Measurements from ENCODE around the gene LRP8. TPM values are rescaled to one million over a fixed set of nuclear protein-coding genes. Genes with fewer than 3 reads are reported as not detected.

LRP8 gene
- total RNA-seq, 1 donor from 2014 or later: 15.6 TPM

DNA sequence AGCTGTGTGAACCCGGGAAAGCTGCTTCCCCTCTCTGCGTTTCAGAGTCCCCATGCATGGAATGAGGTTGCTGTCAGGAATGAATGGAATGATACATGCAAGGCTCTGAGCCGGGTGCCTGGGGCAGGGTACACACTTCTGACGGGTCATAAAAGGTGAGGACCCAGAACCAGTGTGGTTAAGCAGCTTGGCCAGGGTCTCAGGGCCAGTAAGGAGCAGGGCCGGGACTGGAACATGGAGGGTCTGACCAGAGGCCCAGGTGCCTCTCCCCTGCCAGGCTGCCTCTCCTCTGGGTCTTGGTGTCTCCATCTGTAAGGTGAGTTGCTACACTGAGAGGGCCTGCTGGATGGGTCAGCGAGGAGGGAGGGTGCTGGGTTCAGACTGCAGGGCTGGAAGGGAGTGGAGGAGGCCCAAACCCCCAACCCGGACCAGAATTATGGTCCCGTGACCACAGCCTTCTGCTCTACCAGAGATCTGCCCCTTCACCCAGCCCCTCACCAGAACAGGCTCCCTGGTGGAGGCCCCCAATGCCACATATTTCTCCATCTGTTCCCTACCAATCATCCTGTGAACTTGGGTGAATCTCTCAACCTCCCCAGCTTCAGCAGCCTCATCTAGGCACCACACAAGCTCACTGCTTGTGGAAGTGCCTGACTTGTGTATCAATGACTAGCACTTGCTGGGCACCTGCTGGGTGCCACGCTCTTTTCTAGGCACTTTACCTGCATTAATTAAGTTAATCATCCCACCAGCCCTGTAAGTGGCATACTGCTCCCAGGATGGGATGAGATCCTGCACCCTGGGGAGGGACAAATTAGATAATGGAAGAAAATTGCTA, 16.2 kb upstream of the LRP8 start:
- H3K27ac ChIP-seq: no peak overlapping the region
- no peaks in the 10 kb centered on the region for H3F3A ChIP-seq (ENCODE audit: low read depth)
- H3K9me3 ChIP-seq (ENCODE audit: low read depth): no peaks in the 10 kb centered on the region
- no peak overlapping the region for H3K4me3 ChIP-seq
- no peak for DNase-seq (ENCODE audit: low spot score)
- no peaks in the 10 kb centered on the region for H3K4me1 ChIP-seq
- H3K79me2 ChIP-seq (ENCODE audit: low read depth): no peaks in the 10 kb centered on the region
- H3K27me3 Mint-ChIP-seq (ENCODE audit: insufficient read depth, low read depth): peaks cover 2% of the 10 kb centered on the region
- no peak overlapping the region for H2AFZ ChIP-seq (replicated peaks)
- no peak for TF ChIP-seq EZH2phosphoT487 (IDR thresholded peaks at IDR 0.05)
- TF ChIP-seq, protein P1, sequence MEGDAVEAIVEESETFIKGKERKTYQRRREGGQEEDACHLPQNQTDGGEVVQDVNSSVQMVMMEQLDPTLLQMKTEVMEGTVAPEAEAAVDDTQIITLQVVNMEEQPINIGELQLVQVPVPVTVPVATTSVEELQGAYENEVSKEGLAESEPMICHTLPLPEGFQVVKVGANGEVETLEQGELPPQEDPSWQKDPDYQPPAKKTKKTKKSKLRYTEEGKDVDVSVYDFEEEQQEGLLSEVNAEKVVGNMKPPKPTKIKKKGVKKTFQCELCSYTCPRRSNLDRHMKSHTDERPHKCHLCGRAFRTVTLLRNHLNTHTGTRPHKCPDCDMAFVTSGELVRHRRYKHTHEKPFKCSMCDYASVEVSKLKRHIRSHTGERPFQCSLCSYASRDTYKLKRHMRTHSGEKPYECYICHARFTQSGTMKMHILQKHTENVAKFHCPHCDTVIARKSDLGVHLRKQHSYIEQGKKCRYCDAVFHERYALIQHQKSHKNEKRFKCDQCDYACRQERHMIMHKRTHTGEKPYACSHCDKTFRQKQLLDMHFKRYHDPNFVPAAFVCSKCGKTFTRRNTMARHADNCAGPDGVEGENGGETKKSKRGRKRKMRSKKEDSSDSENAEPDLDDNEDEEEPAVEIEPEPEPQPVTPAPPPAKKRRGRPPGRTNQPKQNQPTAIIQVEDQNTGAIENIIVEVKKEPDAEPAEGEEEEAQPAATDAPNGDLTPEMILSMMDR (IDR thresholded peaks at IDR 0.05): no peak
- TF ChIP-seq EZH2 (IDR thresholded peaks at IDR 0.05): no peak
- H3K36me3 ChIP-seq: no peaks in the 10 kb centered on the region
- no peak overlapping the region for H3K4me2 ChIP-seq
- no peak overlapping the region for H3K4me3 Mint-ChIP-seq
- no peak overlapping the region for H3K27ac Mint-ChIP-seq
- no peaks in the 10 kb centered on the region for H4K20me1 ChIP-seq (ENCODE audit: low read depth)
- peaks cover 3% of the 10 kb centered on the region for H3K4me1 Mint-ChIP-seq
- no peaks in the 10 kb centered on the region for H3K36me3 Mint-ChIP-seq
- peaks cover 3% of the 10 kb centered on the region for H3K9me3 Mint-ChIP-seq
- H3K27me3 ChIP-seq: no peaks in the 10 kb centered on the region
- H3K9ac ChIP-seq: no peak overlapping the region

DNA sequence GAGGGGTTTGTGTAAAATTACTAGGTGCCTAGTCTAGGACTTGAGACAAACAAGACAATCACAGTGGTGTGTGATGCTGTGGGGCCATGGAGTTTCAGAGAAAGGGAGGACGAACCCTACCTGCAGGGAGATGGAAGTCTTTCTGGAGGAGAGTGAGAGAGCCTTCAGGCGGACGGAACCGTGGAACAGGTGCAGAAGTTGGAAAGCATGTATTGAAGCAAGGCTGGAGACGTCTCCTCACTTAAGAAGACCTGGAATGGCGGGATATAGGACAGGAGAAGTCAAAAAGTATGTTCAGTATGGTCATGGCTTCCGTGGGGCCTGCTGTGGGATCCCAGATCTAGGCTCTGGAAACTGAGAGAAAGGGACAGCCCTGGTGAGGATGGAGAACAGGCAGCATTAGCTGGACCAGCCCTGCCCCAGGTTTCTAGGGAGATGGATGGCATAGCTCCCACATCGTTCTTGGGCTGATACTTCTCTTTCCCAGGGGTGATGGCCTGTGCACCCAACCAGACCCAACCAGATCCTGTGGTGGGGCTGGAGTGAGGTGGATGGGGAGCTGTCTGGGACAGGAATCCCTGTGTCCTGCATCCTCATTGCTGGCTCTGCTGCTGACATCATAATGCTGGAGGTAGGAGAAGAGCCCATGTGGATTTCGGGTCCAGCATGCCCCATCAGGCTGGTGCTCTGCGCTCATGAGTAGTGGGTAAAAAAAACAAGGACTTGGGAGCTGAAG, 15.0 kb upstream of the LRP8 start:
- Mint-ChIP-seq H3K9me3 (peaks cover 3% of the 10 kb centered on the region), H3K36me3 (no peaks in the 10 kb centered on the region)
- TF ChIP-seq, protein P1 (IDR thresholded peaks at IDR 0.05): no peak
- no peak for TF ChIP-seq EZH2 (IDR thresholded peaks at IDR 0.05)
- TF ChIP-seq EZH2phosphoT487 (IDR thresholded peaks at IDR 0.05): no peak

DNA sequence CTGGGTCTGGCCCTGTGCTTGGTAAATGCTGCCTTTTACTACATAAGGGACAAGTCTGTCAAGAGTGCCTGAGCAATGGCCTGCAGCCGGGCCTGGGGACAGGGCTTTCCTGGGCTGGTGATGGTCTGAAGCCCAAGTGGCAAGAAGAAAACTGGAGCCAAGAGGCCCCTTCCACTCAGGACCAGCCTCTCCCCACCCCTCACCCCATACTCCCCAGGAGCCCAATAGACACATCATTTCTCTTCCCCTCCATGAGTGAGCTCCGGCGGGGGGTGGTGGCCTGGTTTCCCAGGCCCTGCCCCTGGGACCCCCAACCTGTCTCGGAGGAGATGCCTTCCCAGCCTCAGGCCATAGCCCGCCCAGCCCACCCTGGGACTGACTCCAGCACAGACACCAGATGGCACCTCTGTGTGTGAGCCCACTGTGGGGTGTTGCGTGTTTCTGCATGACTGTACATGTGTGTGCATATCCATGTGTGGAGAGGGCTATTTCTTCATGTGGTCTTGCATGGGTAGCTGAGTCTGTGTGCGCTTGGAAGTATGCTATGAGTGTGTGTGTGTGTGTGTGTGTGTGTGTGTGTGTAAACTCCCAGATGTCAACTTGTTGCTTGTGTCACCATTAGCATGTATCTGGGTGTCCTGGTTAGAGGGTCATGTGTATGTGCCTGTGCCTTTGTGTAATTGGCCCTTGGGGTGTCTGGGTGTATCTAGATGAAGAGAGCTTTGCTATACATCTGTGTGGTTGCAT, 14.3 kb upstream of the LRP8 start:
- Mint-ChIP-seq H3K27me3 (ENCODE audit: insufficient read depth, low read depth) (peaks cover 2% of the 10 kb centered on the region), H3K36me3 (no peaks in the 10 kb centered on the region), H3K4me1 (peaks cover 5% of the 10 kb centered on the region), H3K27ac (no peak overlapping the region), H3K9me3 (peaks cover 3% of the 10 kb centered on the region), H3K4me3 (no peak overlapping the region)
- no peak overlapping the region for H3K27ac ChIP-seq
- no peak overlapping the region for H3K4me3 ChIP-seq
- no peak overlapping the region for H3K4me2 ChIP-seq
- no peaks in the 10 kb centered on the region for H3K4me1 ChIP-seq
- H3K9ac ChIP-seq: no peak overlapping the region
- TF ChIP-seq, protein P1 (IDR thresholded peaks at IDR 0.05): no peak
- TF ChIP-seq EZH2phosphoT487 (IDR thresholded peaks at IDR 0.05) (no peak), EZH2 (IDR thresholded peaks at IDR 0.05) (no peak)
- H3K36me3 ChIP-seq: no peaks in the 10 kb centered on the region
- no peaks in the 10 kb centered on the region for H4K20me1 ChIP-seq (ENCODE audit: low read depth)
- no peaks in the 10 kb centered on the region for H3K79me2 ChIP-seq (ENCODE audit: low read depth)
- no peaks in the 10 kb centered on the region for H3K27me3 ChIP-seq
- no peaks in the 10 kb centered on the region for H3K9me3 ChIP-seq (ENCODE audit: low read depth)
- no peaks in the 10 kb centered on the region for H3F3A ChIP-seq (ENCODE audit: low read depth)
- no peak overlapping the region for H2AFZ ChIP-seq (replicated peaks)
- DNase-seq (ENCODE audit: low spot score): no peak

More for the DNA sequence above, 15.0 kb upstream of the LRP8 start:
- Histone ChIP-seq H3K4me3 (no peak overlapping the region), H3K36me3 (no peaks in the 10 kb centered on the region), H3K79me2 (ENCODE audit: low read depth) (no peaks in the 10 kb centered on the region), H3K9me3 (ENCODE audit: low read depth) (no peaks in the 10 kb centered on the region), H3K4me1 (no peaks in the 10 kb centered on the region), H2AFZ (replicated peaks) (no peak overlapping the region), H3K27me3 (no peaks in the 10 kb centered on the region), H3K27ac (no peak overlapping the region), H3F3A (ENCODE audit: low read depth) (no peaks in the 10 kb centered on the region), H3K4me2 (no peak overlapping the region), H3K9ac (no peak overlapping the region), H4K20me1 (ENCODE audit: low read depth) (no peaks in the 10 kb centered on the region)
- DNase-seq (ENCODE audit: low spot score): no peak
- Mint-ChIP-seq H3K27me3 (ENCODE audit: insufficient read depth, low read depth) (peaks cover 2% of the 10 kb centered on the region), H3K4me1 (peaks cover 5% of the 10 kb centered on the region), H3K27ac (no peak overlapping the region), H3K4me3 (no peak overlapping the region)
